Amniotic epithelial cell (primary cell): ENCODE measurements around the gene ZMYM2.

ENCODE experiments used
- DNase-seq: peaks from one replicate; pipeline ENCODE4 v3.0.0-alpha.2; 2010; ENCODE audit warnings: low read depth

The ZMYM2 gene

GRCh38 chr13:20134732-20135131 is 176.2 kb downstream of the ZMYM2 start:
- no peak for DNase-seq

- DNase-seq: no peak
Observed at GRCh38 chr13:20136781-20137703, 178.5 kb downstream of the ZMYM2 start.

- DNase-seq: no peak
Observed at GRCh38 chr13:20137875-20138274, 179.3 kb downstream of the ZMYM2 start.

GRCh38 chr13:20140487-20140886 is 182.0 kb downstream of the ZMYM2 start:
- DNase-seq: no peak
